Measurements from ENCODE around the gene AUP1. TPM values are rescaled to one million over a fixed set of nuclear protein-coding genes. Genes with fewer than 3 reads are reported as not detected.

Gene AUP1
- total and polyA plus RNA-seq, 2 donors (not counting 1 experiment from before 2014, with no cell fraction given): 54.0 to 70.4 TPM

DNA sequence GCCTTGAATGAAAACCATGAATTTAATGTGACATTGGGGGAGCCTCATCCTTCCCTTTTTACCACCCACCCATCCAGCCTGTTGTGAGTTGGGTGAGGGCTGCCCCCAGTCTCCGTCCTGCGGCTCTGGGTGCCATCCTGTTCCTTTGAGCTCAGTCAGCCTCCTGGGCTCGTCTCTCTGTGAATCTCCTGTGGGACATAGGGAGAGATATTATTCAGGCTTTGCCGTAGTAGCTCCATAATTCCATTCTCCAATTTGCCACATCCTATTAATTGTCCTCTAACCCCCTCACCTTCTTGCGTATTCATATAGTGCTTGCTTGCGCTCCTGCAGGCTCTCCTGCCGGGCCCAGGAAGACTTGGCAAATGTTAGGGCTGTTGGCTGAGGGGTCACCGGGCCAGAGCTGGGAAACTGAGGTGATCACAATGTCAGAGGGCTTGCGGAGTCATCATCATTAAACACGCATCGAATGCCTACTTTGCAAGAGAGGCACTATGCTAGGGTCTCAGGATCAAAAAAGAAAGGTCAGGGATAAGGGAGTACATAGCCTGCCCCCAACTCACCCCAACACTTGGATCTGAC, 2.8 kb downstream of the AUP1 start:
- Histone ChIP-seq H3K4me2 (ENCODE audit: extremely low read depth, insufficient read depth, low read length) (no peak overlapping the region), H3K9ac (ENCODE audit: insufficient read depth, low read length) (no peak overlapping the region), H3K4me3 (replicated peaks in 1 of 4; ENCODE audit: control extremely low read depth in 1 of 4, insufficient read depth in 1 of 4, low read depth in 3 of 4, low read length in 4 of 4) (no peak overlapping the region), H3K79me2 (ENCODE audit: control insufficient read depth, insufficient read depth, low read length) (peaks cover 25% of the 10 kb centered on the region), H2AFZ (ENCODE audit: low read length) (no peak overlapping the region), H3K27me3 (ENCODE audit: control insufficient read depth, insufficient read depth, low read length) (no peaks in the 10 kb centered on the region), H3K27ac (ENCODE audit: insufficient read depth, low read length) (no peak overlapping the region), H3K36me3 (ENCODE audit: control insufficient read depth, insufficient read depth, low read length) (peaks cover 18% of the 10 kb centered on the region), H4K20me1 (ENCODE audit: control insufficient read depth, extremely low read depth, insufficient read depth, low read length) (no peaks in the 10 kb centered on the region), H3K9me3 (ENCODE audit: control insufficient read depth, insufficient read depth, low read depth, low read length) (no peaks in the 10 kb centered on the region), H3K4me1 (ENCODE audit: control insufficient read depth, extremely low read depth, insufficient read depth, low read length) (peaks cover 7% of the 10 kb centered on the region)
- TF ChIP-seq, protein P1, sequence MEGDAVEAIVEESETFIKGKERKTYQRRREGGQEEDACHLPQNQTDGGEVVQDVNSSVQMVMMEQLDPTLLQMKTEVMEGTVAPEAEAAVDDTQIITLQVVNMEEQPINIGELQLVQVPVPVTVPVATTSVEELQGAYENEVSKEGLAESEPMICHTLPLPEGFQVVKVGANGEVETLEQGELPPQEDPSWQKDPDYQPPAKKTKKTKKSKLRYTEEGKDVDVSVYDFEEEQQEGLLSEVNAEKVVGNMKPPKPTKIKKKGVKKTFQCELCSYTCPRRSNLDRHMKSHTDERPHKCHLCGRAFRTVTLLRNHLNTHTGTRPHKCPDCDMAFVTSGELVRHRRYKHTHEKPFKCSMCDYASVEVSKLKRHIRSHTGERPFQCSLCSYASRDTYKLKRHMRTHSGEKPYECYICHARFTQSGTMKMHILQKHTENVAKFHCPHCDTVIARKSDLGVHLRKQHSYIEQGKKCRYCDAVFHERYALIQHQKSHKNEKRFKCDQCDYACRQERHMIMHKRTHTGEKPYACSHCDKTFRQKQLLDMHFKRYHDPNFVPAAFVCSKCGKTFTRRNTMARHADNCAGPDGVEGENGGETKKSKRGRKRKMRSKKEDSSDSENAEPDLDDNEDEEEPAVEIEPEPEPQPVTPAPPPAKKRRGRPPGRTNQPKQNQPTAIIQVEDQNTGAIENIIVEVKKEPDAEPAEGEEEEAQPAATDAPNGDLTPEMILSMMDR (conservative IDR thresholded peaks at IDR 0.05 in 1 of 2, IDR thresholded peaks at IDR 0.05 in 1 of 2; ENCODE audit: low read depth in 1 of 2, low read length in 2 of 2): no peak
- TF ChIP-seq EZH2 (IDR thresholded peaks at IDR 0.05; ENCODE audit: low read length, missing control alignments): no peak
- DNase-seq (ENCODE audit: low read depth in 2 of 2): no peak

DNA sequence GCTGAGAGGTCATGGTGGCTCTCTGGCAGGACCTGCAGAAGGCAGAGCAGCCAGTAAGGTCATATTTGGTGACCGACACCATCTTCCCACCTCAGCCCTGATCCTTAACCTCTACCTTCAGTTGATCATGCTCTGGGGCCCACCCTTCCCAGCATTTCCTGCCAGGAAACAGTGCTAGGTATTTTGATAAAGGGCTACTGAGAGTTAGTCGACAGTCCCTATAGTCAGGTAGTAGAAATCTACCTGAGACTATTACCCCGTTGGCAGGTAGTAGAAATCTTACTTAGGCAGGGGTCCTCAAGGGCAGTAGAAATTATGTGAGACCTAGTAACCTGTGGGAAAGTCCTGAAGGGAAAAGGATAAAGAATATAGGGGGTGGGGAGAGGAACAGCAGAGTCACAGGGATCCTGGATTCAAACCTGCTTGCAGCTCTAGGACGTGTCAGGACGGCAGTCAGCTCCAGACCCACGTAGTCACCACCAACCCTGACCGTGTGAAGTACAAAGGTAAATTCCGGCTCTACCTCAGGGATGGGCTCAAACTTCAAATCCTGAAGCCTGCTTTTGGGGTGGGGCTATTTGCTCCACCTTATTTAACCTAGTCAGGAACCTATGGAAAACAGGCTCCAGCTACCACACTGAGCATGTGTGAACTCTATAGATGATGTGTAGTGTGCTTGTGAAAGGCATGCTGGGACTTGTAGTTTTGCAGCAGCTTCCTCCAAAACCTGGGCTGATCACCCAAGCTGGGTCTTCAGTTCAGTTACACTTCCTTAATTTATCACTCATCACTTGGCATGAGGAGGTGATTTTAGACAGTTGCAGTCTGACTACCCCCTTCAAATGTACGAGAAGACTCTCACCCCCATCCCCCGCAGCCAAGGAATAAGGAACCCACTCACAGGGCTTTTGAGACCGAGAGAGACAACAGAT, 3.5 kb downstream of the AUP1 start, which contains the start of gene DQX1:
Gene DQX1 (minus strand): TSS at position 515 of the 932 bp plus-strand sequence. CDS start 502 bp downstream, at position 13.
- Histone ChIP-seq H3K4me2 (ENCODE audit: extremely low read depth, insufficient read depth, low read length) (no peak within 1 kb of the TSS), H3K27me3 (ENCODE audit: control insufficient read depth, insufficient read depth, low read length) (no peaks in the 10 kb centered on the region), H3K9ac (ENCODE audit: insufficient read depth, low read length) (no peak within 1 kb of the TSS), H2AFZ (ENCODE audit: low read length) (no peak within 1 kb of the TSS), H3K27ac (ENCODE audit: insufficient read depth, low read length) (no peak within 1 kb of the TSS), H3K79me2 (ENCODE audit: control insufficient read depth, insufficient read depth, low read length) (peaks cover 25% of the 10 kb centered on the region), H3K4me3 (replicated peaks in 1 of 4; ENCODE audit: control extremely low read depth in 1 of 4, insufficient read depth in 1 of 4, low read depth in 3 of 4, low read length in 4 of 4) (no peak within 1 kb of the TSS), H3K9me3 (ENCODE audit: control insufficient read depth, insufficient read depth, low read depth, low read length) (no peaks in the 10 kb centered on the region), H3K36me3 (ENCODE audit: control insufficient read depth, insufficient read depth, low read length) (peaks cover 18% of the 10 kb centered on the region), H3K4me1 (ENCODE audit: control insufficient read depth, extremely low read depth, insufficient read depth, low read length) (peaks cover 5% of the 10 kb centered on the region), H4K20me1 (ENCODE audit: control insufficient read depth, extremely low read depth, insufficient read depth, low read length) (no peaks in the 10 kb centered on the region)
- TF ChIP-seq, protein P1 (conservative IDR thresholded peaks at IDR 0.05 in 1 of 2, IDR thresholded peaks at IDR 0.05 in 1 of 2; ENCODE audit: low read depth in 1 of 2, low read length in 2 of 2): no peak
- TF ChIP-seq EZH2 (IDR thresholded peaks at IDR 0.05; ENCODE audit: low read length, missing control alignments): no peak
- DNase-seq (ENCODE audit: low read depth in 2 of 2): peak in 1 of 2 donors; percentile 44

DNA sequence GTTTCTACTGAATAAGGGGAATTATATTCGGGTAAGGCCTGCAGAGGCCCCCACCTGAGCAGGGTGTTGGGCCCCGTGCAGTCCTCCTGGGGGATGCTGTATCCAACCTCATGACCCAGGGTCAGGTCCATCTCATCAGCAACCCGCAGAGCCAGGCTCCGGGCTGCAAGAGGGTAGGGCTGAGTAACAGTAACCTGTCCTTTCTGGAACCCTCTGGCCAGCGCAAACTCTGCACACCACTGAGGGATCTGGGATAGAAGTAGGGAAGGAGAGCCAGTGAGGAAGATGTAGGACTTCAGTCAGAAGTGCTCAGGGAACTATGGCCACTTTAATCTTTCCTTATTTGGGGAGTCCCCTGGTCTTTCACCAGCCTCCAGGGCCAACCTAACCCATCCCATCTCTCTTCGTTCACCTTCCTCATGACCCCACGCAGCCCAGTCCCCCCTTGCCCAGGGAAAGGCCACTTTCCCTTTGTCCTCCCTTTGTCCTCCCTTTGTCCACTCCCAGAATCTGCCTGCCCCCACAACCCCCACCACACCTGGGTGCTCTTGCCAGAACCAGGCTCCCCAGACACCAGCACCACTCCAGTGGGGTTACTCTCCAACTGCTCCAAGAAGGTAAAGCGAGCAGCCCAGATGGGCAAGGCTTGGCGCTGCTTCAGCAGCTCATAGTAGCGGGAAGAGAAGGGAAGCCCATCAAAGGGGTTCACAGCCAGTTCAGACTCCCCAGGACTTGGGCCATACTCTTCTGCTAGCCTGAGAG, 4.4 kb downstream of the AUP1 start:
- Histone ChIP-seq H3K9ac (ENCODE audit: insufficient read depth, low read length) (no peak overlapping the region), H3K4me1 (ENCODE audit: control insufficient read depth, extremely low read depth, insufficient read depth, low read length) (no peaks in the 10 kb centered on the region), H2AFZ (ENCODE audit: low read length) (no peak overlapping the region), H3K27me3 (ENCODE audit: control insufficient read depth, insufficient read depth, low read length) (peaks cover 7% of the 10 kb centered on the region), H3K36me3 (ENCODE audit: control insufficient read depth, insufficient read depth, low read length) (peaks cover 18% of the 10 kb centered on the region), H4K20me1 (ENCODE audit: control insufficient read depth, extremely low read depth, insufficient read depth, low read length) (no peaks in the 10 kb centered on the region), H3K79me2 (ENCODE audit: control insufficient read depth, insufficient read depth, low read length) (peaks cover 23% of the 10 kb centered on the region), H3K4me3 (replicated peaks in 1 of 4; ENCODE audit: control extremely low read depth in 1 of 4, insufficient read depth in 1 of 4, low read depth in 3 of 4, low read length in 4 of 4) (no peak overlapping the region), H3K27ac (ENCODE audit: insufficient read depth, low read length) (no peak overlapping the region), H3K9me3 (ENCODE audit: control insufficient read depth, insufficient read depth, low read depth, low read length) (no peaks in the 10 kb centered on the region), H3K4me2 (ENCODE audit: extremely low read depth, insufficient read depth, low read length) (no peak overlapping the region)
- TF ChIP-seq EZH2 (IDR thresholded peaks at IDR 0.05; ENCODE audit: low read length, missing control alignments): no peak
- TF ChIP-seq, protein P1 (conservative IDR thresholded peaks at IDR 0.05 in 1 of 2, IDR thresholded peaks at IDR 0.05 in 1 of 2; ENCODE audit: low read depth in 1 of 2, low read length in 2 of 2): no peak
- no peak for DNase-seq (ENCODE audit: low read depth in 2 of 2)
